Measurements from ENCODE around the gene OXSM.

GRCh38 chr3:25817638-25818037 is 27.7 kb downstream of the OXSM start:
- TF ChIP-seq CTCF (IDR thresholded peaks at IDR 0.05; ENCODE audit: low read length) = no peak
- TF ChIP-seq EZH2 (IDR thresholded peaks at IDR 0.05; ENCODE audit: borderline replicate concordance, low read length) = no peak
